Measurements from ENCODE around the gene MAP1B. TPM values are rescaled to one million over a fixed set of nuclear protein-coding genes. Genes with fewer than 3 reads are reported as not detected.
A peak's percentile ranks its signal among the peaks of the same experiment; 100 is the strongest.

The MAP1B gene
- total and polyA plus RNA-seq, 2 of the 4 experiments (the other 2 are of a cell fraction) = 41.1 to 183 TPM

GRCh38 chr5:72108202-72109061 is 1.2 kb downstream of the MAP1B start:
- Histone ChIP-seq H4K91ac (ENCODE audit: insufficient read depth, low read depth, low read length) (peak overlapping the region; percentile 88), H2AK5ac (ENCODE audit: low read depth, low read length) (peak overlapping the region; percentile 81), H2BK15ac (ENCODE audit: low read depth, low read length) (no peak overlapping the region), H2BK5ac (ENCODE audit: low read depth, low read length, poor library complexity, severe bottlenecking) (peak overlapping the region; percentile 62), H2BK120ac (ENCODE audit: low read depth, low read length) (peak overlapping the region; percentile 31; the same call in 1 of the 2 replicates), H3K14ac (replicated peaks; ENCODE audit: low read depth, low read length) (peak overlapping the region; percentile 96), H3K56ac (ENCODE audit: extremely low read depth, insufficient read depth, low read length) (peak overlapping the region; percentile 81), H3K9me3 (ENCODE audit: control insufficient read depth, insufficient read depth, low read length) (no peaks in the 10 kb centered on the region), H4K8ac (ENCODE audit: low read depth in 2 of 2, low read length in 2 of 2) (peak overlapping the region; percentile 54 to 88; a peak in 2 of 4 replicates), H3K9ac (ENCODE audit: low read depth, low read length) (peak overlapping the region; percentile 86), H3K9me1 (ENCODE audit: insufficient read depth, low read length) (peaks cover 15% of the 10 kb centered on the region), H2AK9ac (replicated peaks; ENCODE audit: low read depth, low read length, poor library complexity) (peak overlapping the region; percentile 99), H3K36me3 (ENCODE audit: control insufficient read depth, insufficient read depth, low read length) (peaks cover 2% of the 10 kb centered on the region; the same call in 1 of the 2 replicates), H3K4ac (ENCODE audit: low read depth, low read length) (peak overlapping the region; percentile 96), H3K4me3 (ENCODE audit: insufficient read depth, low read depth, low read length) (peak overlapping the region; percentile 97), H3K4me2 (ENCODE audit: low read depth, low read length) (peak overlapping the region; percentile 96), H3K79me1 (ENCODE audit: low read depth in 1 of 2, low read length in 2 of 2) (peaks cover 1 to 37% of the 10 kb centered on the region in 2 experiments; a peak in 2 of 4 replicates), H2AFZ (replicated peaks; ENCODE audit: low read length, poor library complexity) (peak overlapping the region; percentile 95), H3K27me3 (ENCODE audit: control insufficient read depth, insufficient read depth, low read length) (no peaks in the 10 kb centered on the region), H4K20me1 (ENCODE audit: insufficient read depth, low read length) (peaks cover 39% of the 10 kb centered on the region; the same call in 1 of the 2 replicates), H3K4me1 (ENCODE audit: control insufficient read depth, insufficient read depth, low read length) (peaks cover 12% of the 10 kb centered on the region), H3K27ac (ENCODE audit: insufficient read depth, low read length) (peak overlapping the region; percentile 86), H3K23ac (ENCODE audit: low read depth, low read length) (peak overlapping the region; percentile 95), H3K18ac (ENCODE audit: low read depth, low read length) (peak overlapping the region; percentile 87), H4K5ac (ENCODE audit: low read depth, low read length) (peak overlapping the region; percentile 82; the same call in 1 of the 2 replicates), H2BK20ac (ENCODE audit: low read depth, low read length) (peak overlapping the region; percentile 43)
- ATAC-seq (ENCODE audit: low read depth) (peak; percentile 75), DNase-seq (peak; percentile 67)
- 2% methylated on average over 16 of the region's 72 CpGs; no CpG with 5 or more reads in 1 of the 2 experiments for WGBS, 2 experiments (ENCODE audit: extremely low coverage in 2 of 2, insufficient read length in 1 of 2)
- dilution Hi-C loops (cut with HindIII; ENCODE audit: low sequenced_read_pairs, unreplicated experiment) (no loop called here), intact Hi-C loops (cut with micrococcal nuclease) (loop anchor here (1.0 to 2.0 kb wide), 3 partner anchors 42 to 325 kb away; no protein-coding TSS in a partner anchor), in situ Hi-C loops (cut with MboI; ENCODE audit: low sequenced_read_pairs) (no loop called here)
- POLR2A ChIA-PET (ENCODE audit: unreplicated experiment) = interaction anchor here (0.6 kb wide), 3 partner anchors 18 to 508 kb away, joined by 4 to 7 read pairs (median 5); no protein-coding TSS in a partner anchor
- CTCF ChIA-PET = no interaction called here
- no TSS peak for BruUV-seq (replicated peaks)
- TF ChIP-seq RAD21 (IDR thresholded peaks at IDR 0.05; ENCODE audit: low read length) = peak; percentile 28; the same call in 1 of the 2 replicates
- no peak for TF ChIP-seq CEBPB (IDR thresholded peaks at IDR 0.05; ENCODE audit: low read depth, low read length)
- 0 out of 2 replicates have a peak, but pooled peaks have one; percentile 11 for TF ChIP-seq NFE2L2 (IDR thresholded peaks at IDR 0.05; ENCODE audit: low read depth, low read length)
- no peak for TF ChIP-seq FOS (IDR thresholded peaks at IDR 0.05; ENCODE audit: low read depth, low read length)
- no peak for TF ChIP-seq MAFK (IDR thresholded peaks at IDR 0.05; ENCODE audit: low read depth, low read length)
- peak; percentile 38; the same call in 1 of the 2 replicates for TF ChIP-seq MAZ (IDR thresholded peaks at IDR 0.05; ENCODE audit: borderline replicate concordance, low read depth, low read length)
- TF ChIP-seq POLR2A (IDR thresholded peaks at IDR 0.05; ENCODE audit: low read depth, low read length) = no peak
- peak; percentile 80 for TF ChIP-seq MXI1 (IDR thresholded peaks at IDR 0.05; ENCODE audit: borderline replicate concordance, low read depth, low read length)
